Lower lobe of right lung (tissue), 2 donors: ENCODE data around the gene NFKB1. TPM values are rescaled to one million over a fixed set of nuclear protein-coding genes. Genes with fewer than 3 reads are reported as not detected.

Source experiments
- ATAC-seq, 2 donors: fragments of 200-7000 bp; cut with Tn5 transposase; one replicate each; pipeline ENCODE4 v1.9.1; 2020 to 2022; ENCODE audit warnings: mild to moderate bottlenecking in 2 of 2, moderate library complexity in 2 of 2
- DNase-seq: peaks from one replicate; pipeline ENCODE4 v3.0.0-alpha.2; 2020
- H3K27ac ChIP-seq: fragments of 200-600 bp; one replicate; pipeline ENCODE4 v1.8.0; 2022
- H3K27me3 ChIP-seq: fragments of 200-600 bp; one replicate; pipeline ENCODE4 v1.8.0; 2022; ENCODE audit warnings: low read depth
- H3K36me3 ChIP-seq: fragments of 200-600 bp; one replicate; pipeline ENCODE4 v1.8.0; 2022; ENCODE audit warnings: mild to moderate bottlenecking
- H3K4me1 ChIP-seq: fragments of 200-600 bp; one replicate; pipeline ENCODE4 v1.8.0; 2022
- H3K4me3 ChIP-seq: fragments of 200-600 bp; one replicate; pipeline ENCODE4 v1.8.0; 2022; ENCODE audit warnings: mild to moderate bottlenecking
- H3K9me3 ChIP-seq: fragments of 200-600 bp; one replicate; pipeline ENCODE4 v1.8.0; 2022
- CTCF ChIP-seq: fragments of 200-600 bp; IDR thresholded peaks from one replicate; pipeline ENCODE4 v1.8.0; 2022; ENCODE audit warnings: antibody characterized with exemption, mild to moderate bottlenecking
- intact Hi-C: fragments of 100-400 bp; cut with DNase I; formaldehyde crosslinking; loops from one replicate; pipeline ENCODE4 v1.11.0; 2022
- total RNA-seq: library from RNA; stranded (reverse); fragmentation: NEBNext Ultra II Directional; extraction: Animal tissue kit (Norgen Biotek cat#: 25700); gene quantifications from one replicate; pipeline ENCODE4 v1.2.1, GENCODE V29; 2021
- donor health status: DM: no; HTN: yes; CAD: no; lungs with severe emphysema.

NFKB1 gene
- total RNA-seq, 1 donor from 2014 or later, result 48.9 TPM

GRCh38 chr4:102625232-102625930 lies 124.2 kb downstream of the NFKB1 start:
- H3K4me1 ChIP-seq, result no peaks in the 10 kb centered on the region
- intact Hi-C loops, result loop anchor here (10.0 kb wide), 1 partner anchor 379 kb away; no protein-coding TSS in a partner anchor
- H3K4me3 ChIP-seq, result no peak overlapping the region
- peak; percentile 51 for DNase-seq
- H3K9me3 ChIP-seq, result no peaks in the 10 kb centered on the region
- peak in 1 of 2 donors; percentile 78 for ATAC-seq
- H3K27me3 ChIP-seq, result no peaks in the 10 kb centered on the region
- H3K36me3 ChIP-seq, result no peaks in the 10 kb centered on the region
- peak; percentile 51 for TF ChIP-seq CTCF
- no peak overlapping the region for H3K27ac ChIP-seq

GRCh38 chr4:102627831-102628523 lies 126.8 kb downstream of the NFKB1 start:
- peaks cover 15% of the 10 kb centered on the region for H3K36me3 ChIP-seq
- no peaks in the 10 kb centered on the region for H3K27me3 ChIP-seq
- no peak for ATAC-seq
- H3K27ac ChIP-seq, result no peak overlapping the region
- no peak for TF ChIP-seq CTCF
- DNase-seq, result no peak
- no peak overlapping the region for H3K4me3 ChIP-seq
- H3K9me3 ChIP-seq, result no peaks in the 10 kb centered on the region
- no peaks in the 10 kb centered on the region for H3K4me1 ChIP-seq
- intact Hi-C loops, result loop anchor here (10.0 kb wide), 1 partner anchor 377 kb away; no protein-coding TSS in a partner anchor

- no peak for DNase-seq
- Histone ChIP-seq H3K9me3 (no peaks in the 10 kb centered on the region), H3K27me3 (no peaks in the 10 kb centered on the region), H3K36me3 (peaks cover 27% of the 10 kb centered on the region), H3K4me1 (no peaks in the 10 kb centered on the region), H3K4me3 (no peak overlapping the region), H3K27ac (no peak overlapping the region)
- intact Hi-C loops, result loop anchor here (10.0 kb wide), 1 partner anchor 375 kb away; no protein-coding TSS in a partner anchor
- no peak for ATAC-seq
- TF ChIP-seq CTCF, result no peak
Measured at GRCh38 chr4:102629673-102630072, 128.5 kb downstream of the NFKB1 start.

- intact Hi-C loops, result no loop called here
- Histone ChIP-seq H3K4me1 (no peaks in the 10 kb centered on the region), H3K36me3 (peaks cover 47% of the 10 kb centered on the region), H3K27ac (no peak overlapping the region), H3K4me3 (no peak overlapping the region), H3K27me3 (no peaks in the 10 kb centered on the region), H3K9me3 (no peaks in the 10 kb centered on the region)
- ATAC-seq, result no peak
- no peak for TF ChIP-seq CTCF
- DNase-seq, result no peak
Measured at GRCh38 chr4:102631616-102632015, 130.5 kb downstream of the NFKB1 start.

- Histone ChIP-seq H3K4me1 (no peaks in the 10 kb centered on the region), H3K9me3 (no peaks in the 10 kb centered on the region), H3K36me3 (peaks cover 55% of the 10 kb centered on the region), H3K4me3 (no peak overlapping the region), H3K27me3 (no peaks in the 10 kb centered on the region), H3K27ac (no peak overlapping the region)
- intact Hi-C loops, result no loop called here
- DNase-seq, result no peak
- no peak for ATAC-seq
- no peak for TF ChIP-seq CTCF
Measured at GRCh38 chr4:102632241-102633065, 131.3 kb downstream of the NFKB1 start.
